DND-41 (cell line): ENCODE measurements around the gene FAM174C.

ENCODE experiments used
- ATAC-seq: fragments of 200-7000 bp; cut with Tn5 transposase; 3 replicates; pipeline ENCODE4 v1.9.1; 2021; ENCODE audit warnings: low read depth; ENCODE audit not compliant: insufficient read depth
- DNase-seq: peaks from one replicate; pipeline ENCODE4 v3.0.0-alpha.2; 2020
- H2AFZ ChIP-seq: 2 replicates; pipeline ENCODE4 v1.6.0; 2012; ENCODE audit warnings: low read depth, low read length
- H3K27ac ChIP-seq: 2 replicates; pipeline ENCODE4 v1.5.1; 2012; ENCODE audit warnings: low read length, inconsistent platforms
- H3K27me3 ChIP-seq: fragments of 200-600 bp; sonication (generic); 2 replicates; pipeline ENCODE4 v1.6.0; 2012; ENCODE audit warnings: low read length, mild to moderate bottlenecking, inconsistent platforms; ENCODE audit not compliant: insufficient read depth, poor library complexity
- H3K36me3 ChIP-seq: 2 replicates; pipeline ENCODE4 v1.5.1; 2012; ENCODE audit warnings: low read length, inconsistent platforms; ENCODE audit not compliant: insufficient read depth
- H3K4me1 ChIP-seq: 2 replicates; pipeline ENCODE4 v1.5.1; 2012; ENCODE audit warnings: mild to moderate bottlenecking, low read length; ENCODE audit not compliant: insufficient read depth
- H3K4me2 ChIP-seq: 2 replicates; pipeline ENCODE4 v1.6.0; 2012; ENCODE audit warnings: mild to moderate bottlenecking, moderate library complexity, low read length, inconsistent platforms; ENCODE audit not compliant: insufficient read depth
- H3K4me3 ChIP-seq, 2 experiments: fragments of 200-600 bp in 1 of 2; shearing (Covaris generic) in 1 of 2; 2 replicates each; pipeline ENCODE4 v1.5.1; 2012 to 2016; ENCODE audit warnings: inconsistent platforms in 2 of 2, low read length in 2 of 2, mild to moderate bottlenecking in 2 of 2, low read depth in 1 of 2, moderate library complexity in 1 of 2
- H3K79me2 ChIP-seq: 2 replicates; pipeline ENCODE4 v1.6.0; 2012; ENCODE audit warnings: low read length, inconsistent platforms; ENCODE audit not compliant: insufficient read depth
- H3K9ac ChIP-seq: 2 replicates; pipeline ENCODE4 v1.6.0; 2012; ENCODE audit warnings: low read depth, mild to moderate bottlenecking, inconsistent platforms, low read length, moderate library complexity
- H3K9me3 ChIP-seq: 2 replicates; pipeline ENCODE4 v1.5.1; 2012; ENCODE audit warnings: low read length, moderate library complexity, mild to moderate bottlenecking, inconsistent platforms; ENCODE audit not compliant: insufficient read depth, severe bottlenecking
- H4K20me1 ChIP-seq: 2 replicates; pipeline ENCODE4 v1.6.0; 2012; ENCODE audit warnings: low read length; ENCODE audit not compliant: insufficient read depth
- EZH2 ChIP-seq: IDR thresholded peaks from 3 replicates; pipeline ENCODE4 v1.6.1; 2012; ENCODE audit warnings: borderline replicate concordance, low read depth, mild to moderate bottlenecking, moderate library complexity, low read length, inconsistent platforms; ENCODE audit not compliant: severe bottlenecking
- TF ChIP-seq, protein P1 (sequence below): IDR thresholded peaks from 2 replicates; pipeline ENCODE4 v1.5.1; 2012; ENCODE audit warnings: borderline replicate concordance, low read length, moderate library complexity, mild to moderate bottlenecking; ENCODE audit not compliant: poor library complexity, severe bottlenecking; ENCODE audit errors: extremely low read depth

The FAM174C gene

GRCh38 chr19:1283917-1284292 is 8.6 kb downstream of the FAM174C start:
- no peaks in the 10 kb centered on the region for H3K9me3 ChIP-seq
- no peak overlapping the region for H3K4me2 ChIP-seq
- no peaks in the 10 kb centered on the region for H3K4me1 ChIP-seq
- TF ChIP-seq EZH2, result no peak
- TF ChIP-seq, protein P1, sequence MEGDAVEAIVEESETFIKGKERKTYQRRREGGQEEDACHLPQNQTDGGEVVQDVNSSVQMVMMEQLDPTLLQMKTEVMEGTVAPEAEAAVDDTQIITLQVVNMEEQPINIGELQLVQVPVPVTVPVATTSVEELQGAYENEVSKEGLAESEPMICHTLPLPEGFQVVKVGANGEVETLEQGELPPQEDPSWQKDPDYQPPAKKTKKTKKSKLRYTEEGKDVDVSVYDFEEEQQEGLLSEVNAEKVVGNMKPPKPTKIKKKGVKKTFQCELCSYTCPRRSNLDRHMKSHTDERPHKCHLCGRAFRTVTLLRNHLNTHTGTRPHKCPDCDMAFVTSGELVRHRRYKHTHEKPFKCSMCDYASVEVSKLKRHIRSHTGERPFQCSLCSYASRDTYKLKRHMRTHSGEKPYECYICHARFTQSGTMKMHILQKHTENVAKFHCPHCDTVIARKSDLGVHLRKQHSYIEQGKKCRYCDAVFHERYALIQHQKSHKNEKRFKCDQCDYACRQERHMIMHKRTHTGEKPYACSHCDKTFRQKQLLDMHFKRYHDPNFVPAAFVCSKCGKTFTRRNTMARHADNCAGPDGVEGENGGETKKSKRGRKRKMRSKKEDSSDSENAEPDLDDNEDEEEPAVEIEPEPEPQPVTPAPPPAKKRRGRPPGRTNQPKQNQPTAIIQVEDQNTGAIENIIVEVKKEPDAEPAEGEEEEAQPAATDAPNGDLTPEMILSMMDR, result no peak
- peaks cover 13% of the 10 kb centered on the region for H3K36me3 ChIP-seq
- H3K79me2 ChIP-seq, result no peaks in the 10 kb centered on the region
- peaks cover 15% of the 10 kb centered on the region for H4K20me1 ChIP-seq
- no peak overlapping the region for H2AFZ ChIP-seq
- H3K27ac ChIP-seq, result no peak overlapping the region
- no peaks in the 10 kb centered on the region for H3K27me3 ChIP-seq
- ATAC-seq (no peak), DNase-seq (no peak)
- H3K4me3 ChIP-seq, result no peak overlapping the region
- no peak overlapping the region for H3K9ac ChIP-seq

- no peak overlapping the region for H2AFZ ChIP-seq
- H4K20me1 ChIP-seq, result peaks cover 12% of the 10 kb centered on the region
- peaks cover 8% of the 10 kb centered on the region for H3K36me3 ChIP-seq
- H3K79me2 ChIP-seq, result no peaks in the 10 kb centered on the region
- DNase-seq (no peak), ATAC-seq (no peak)
- no peak overlapping the region for H3K4me3 ChIP-seq
- H3K4me2 ChIP-seq, result no peak overlapping the region
- no peaks in the 10 kb centered on the region for H3K4me1 ChIP-seq
- H3K27ac ChIP-seq, result no peak overlapping the region
- TF ChIP-seq, protein P1, result no peak
- TF ChIP-seq EZH2, result no peak
- H3K27me3 ChIP-seq, result no peaks in the 10 kb centered on the region
- H3K9me3 ChIP-seq, result no peaks in the 10 kb centered on the region
- no peak overlapping the region for H3K9ac ChIP-seq
Observed at GRCh38 chr19:1284293-1284978, 9.1 kb downstream of the FAM174C start.

DNA sequence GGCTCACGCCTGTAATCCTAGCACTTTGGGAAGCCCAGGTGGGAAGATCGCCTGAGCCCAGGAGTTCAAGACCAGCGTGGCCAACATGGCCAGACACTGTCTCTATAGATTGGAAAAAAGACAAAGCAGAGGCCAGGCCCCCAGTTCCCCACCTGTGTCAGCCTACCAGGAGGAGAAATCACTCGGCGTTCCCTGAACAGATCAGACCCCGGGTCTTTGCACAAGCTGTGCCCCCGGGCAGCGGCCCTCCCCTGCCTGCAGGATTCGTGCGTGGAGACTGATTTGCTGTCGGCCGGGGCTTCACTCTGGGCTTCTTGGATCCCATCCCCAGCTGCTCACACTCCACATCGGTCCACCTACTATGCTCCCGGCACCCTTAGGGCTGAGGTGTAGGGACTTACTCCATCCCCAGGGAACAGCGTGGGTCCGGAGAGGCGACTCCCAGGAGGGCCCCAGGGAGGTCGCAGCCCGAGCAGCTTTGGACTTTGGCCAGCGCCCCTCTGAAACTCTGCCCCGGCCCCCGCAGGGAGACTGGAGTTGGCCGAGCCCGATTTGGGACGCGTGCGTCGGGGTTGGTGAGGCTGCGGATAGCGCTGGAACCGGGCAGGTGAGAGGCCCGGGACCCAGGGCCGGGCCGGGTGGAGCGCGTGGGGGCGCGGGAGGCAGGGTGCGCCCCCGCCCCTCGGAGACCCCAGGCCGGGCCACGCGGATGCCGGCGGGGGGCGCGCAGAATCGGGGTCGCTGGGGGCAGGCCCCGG is 9.8 kb downstream of the FAM174C start:
- Histone ChIP-seq H2AFZ (no peak overlapping the region), H3K4me3 (no peak overlapping the region), H3K27ac (no peak overlapping the region), H3K4me1 (no peaks in the 10 kb centered on the region), H3K9me3 (no peaks in the 10 kb centered on the region), H3K79me2 (no peaks in the 10 kb centered on the region), H4K20me1 (peaks cover 6% of the 10 kb centered on the region), H3K9ac (no peak overlapping the region), H3K27me3 (no peaks in the 10 kb centered on the region), H3K36me3 (peaks cover under 1% of the 10 kb centered on the region; the same call in 1 of the 2 replicates), H3K4me2 (no peak overlapping the region)
- ATAC-seq, result no peak
- no peak for TF ChIP-seq EZH2
- DNase-seq, result no peak

DNA sequence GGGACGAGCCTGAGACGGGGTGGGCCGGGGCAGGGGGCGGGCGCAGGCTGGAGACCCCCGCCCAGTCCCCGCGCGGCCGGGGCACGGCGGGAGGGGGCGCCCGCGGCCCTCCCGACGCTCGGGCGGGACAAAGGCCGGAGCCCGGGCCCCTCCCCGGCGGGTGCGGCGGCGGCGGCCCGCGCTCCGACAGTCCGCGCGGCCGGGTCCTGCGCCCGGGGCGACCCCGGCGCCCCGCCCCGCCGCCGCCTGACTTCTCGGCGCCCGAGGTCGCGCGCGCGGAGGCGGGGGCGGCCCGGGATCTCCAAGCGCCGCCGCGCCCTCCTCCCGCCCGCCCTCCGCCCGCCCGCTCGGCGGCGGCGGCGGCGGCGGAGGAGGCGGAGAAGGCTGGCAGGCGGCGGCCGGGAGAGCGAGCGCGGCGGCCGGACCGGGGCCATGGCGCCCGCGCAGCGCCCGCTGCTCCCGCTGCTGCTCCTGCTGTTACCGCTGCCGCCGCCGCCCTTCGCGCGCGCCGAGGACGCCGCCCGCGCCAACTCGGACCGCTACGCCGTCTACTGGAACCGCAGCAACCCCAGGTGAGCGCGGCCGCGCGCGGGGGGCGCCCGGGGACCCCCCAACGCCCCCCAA is 10.5 kb downstream of the FAM174C start, which contains the start of gene EFNA2:
Gene EFNA2, plus strand, starts transcription at position 137 of the 624 bp plus-strand sequence. Its CDS starts 296 bp downstream, at position 433.
- no peak for ATAC-seq
- Histone ChIP-seq H3K4me3 (no peak within 1 kb of the TSS), H3K79me2 (no peaks in the 10 kb centered on the region), H3K36me3 (no peaks in the 10 kb centered on the region), H3K9ac (no peak within 1 kb of the TSS), H2AFZ (no peak within 1 kb of the TSS), H3K9me3 (no peaks in the 10 kb centered on the region), H4K20me1 (peaks cover 3% of the 10 kb centered on the region; the same call in 1 of the 2 replicates), H3K4me2 (no peak within 1 kb of the TSS), H3K27ac (no peak within 1 kb of the TSS), H3K27me3 (no peaks in the 10 kb centered on the region), H3K4me1 (no peaks in the 10 kb centered on the region)
- DNase-seq, result no peak
- TF ChIP-seq, protein P1, result no peak
- no peak for TF ChIP-seq EZH2
